GM10847 (cell line): Measurements from ENCODE around the gene RIMBP2.

ENCODE experiments used
- POLR2A ChIP-seq: IDR thresholded peaks from 2 replicates; pipeline ENCODE4 v1.6.1; 2011; ENCODE audit not compliant: insufficient read length; ENCODE audit errors: extremely low read depth

Gene RIMBP2

DNA sequence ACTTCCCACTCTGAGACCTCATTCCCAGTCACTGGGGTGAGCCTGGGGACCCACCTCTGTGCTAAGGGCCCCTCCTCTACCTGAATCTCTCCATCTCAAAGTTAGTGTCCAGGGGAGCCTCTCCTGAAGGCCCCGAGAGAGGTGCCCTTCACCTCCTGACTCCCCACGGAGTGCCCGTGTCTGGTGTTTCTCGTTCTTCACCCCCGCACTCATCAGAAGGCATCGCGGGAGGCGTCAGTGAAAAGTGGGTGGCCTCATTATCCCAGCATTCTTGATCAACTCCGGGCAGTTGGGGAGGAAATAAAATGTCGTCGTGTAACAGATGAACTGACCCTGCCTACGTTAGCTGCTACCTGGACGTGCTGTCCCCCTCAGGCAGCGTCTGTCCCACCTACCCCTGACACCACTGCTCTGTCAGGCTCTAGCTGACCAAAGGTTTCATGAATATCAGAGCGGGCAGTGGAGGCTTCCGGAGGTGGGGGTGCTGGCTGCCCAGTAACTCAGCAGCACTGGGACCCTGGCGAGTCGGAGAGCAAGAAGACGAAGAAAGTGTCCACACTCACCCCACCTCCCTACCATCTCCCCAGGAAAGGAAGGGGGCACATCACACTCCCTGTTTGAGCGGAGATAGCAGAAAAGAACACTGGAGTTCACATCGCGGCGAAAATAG lies 275.6 kb downstream of the RIMBP2 start:
- no peak for TF ChIP-seq POLR2A

DNA sequence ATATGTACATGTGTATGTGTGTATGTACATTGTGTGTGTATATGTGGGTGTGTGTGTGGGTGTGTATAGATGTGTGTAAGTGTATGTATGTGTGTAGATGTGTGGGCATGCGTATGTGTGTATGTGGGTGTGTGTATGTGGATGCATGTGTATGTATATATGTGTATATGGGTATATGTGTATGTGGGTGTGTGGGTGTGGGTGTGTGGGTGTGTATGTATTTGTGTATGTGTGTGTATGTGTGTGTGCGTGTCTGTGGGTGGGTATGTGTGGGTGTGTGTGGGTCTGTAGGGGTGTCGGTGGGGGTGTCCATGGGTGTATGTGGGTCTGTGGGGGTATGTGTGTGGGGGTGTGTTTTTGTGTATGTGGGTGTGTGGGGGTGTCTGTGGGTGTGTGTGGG lies 276.8 kb downstream of the RIMBP2 start:
- no peak for TF ChIP-seq POLR2A

GRCh38 chr12:130438711-130439110 lies 277.4 kb downstream of the RIMBP2 start:
- no peak for TF ChIP-seq POLR2A

DNA sequence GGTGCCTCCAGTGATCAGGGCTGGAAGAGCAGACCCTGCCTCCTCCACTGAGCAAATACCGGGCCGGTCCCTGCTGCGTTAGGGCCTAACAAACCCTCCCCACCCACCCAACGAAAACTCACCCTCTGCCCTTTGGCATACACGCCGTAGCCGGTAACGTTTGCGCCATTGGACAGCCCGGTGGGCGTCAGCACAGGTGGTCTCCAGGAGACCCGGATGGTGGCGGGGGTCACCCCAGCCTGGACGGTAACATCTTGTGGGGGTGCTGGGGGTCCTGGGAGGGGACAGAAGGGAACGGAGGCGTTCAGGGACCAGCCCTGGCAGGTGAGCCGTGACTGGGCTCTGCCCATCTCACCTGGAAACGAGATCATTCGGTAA lies 277.9 kb downstream of the RIMBP2 start:
- no peak for TF ChIP-seq POLR2A

GRCh38 chr12:130437555-130438242 lies 278.4 kb downstream of the RIMBP2 start:
- no peak for TF ChIP-seq POLR2A

- TF ChIP-seq POLR2A, result no peak
These were observed 279.2 kb downstream of the RIMBP2 start for GRCh38 chr12:130436741-130437501.

DNA sequence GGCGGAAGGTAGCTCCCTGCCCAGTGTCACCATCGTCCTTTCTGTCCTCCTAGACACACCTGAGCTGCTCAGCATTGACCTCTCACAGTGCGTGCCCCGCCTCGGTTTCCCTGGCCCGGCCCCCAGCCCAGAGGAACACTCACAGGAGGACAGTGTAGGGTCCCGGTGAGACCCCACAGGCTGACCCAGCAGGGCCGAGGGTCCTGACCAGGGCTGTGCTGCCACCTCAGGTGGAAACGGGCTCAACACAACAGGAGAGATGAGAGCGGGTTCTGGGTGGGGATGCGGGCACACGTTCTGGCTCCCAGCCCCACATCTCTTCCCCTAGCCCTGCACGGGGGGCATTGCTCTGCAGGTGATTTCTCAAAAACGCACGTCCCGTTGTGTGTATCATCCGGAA lies 280.3 kb downstream of the RIMBP2 start:
- TF ChIP-seq POLR2A, result no peak

- no peak for TF ChIP-seq POLR2A
These were observed 280.8 kb downstream of the RIMBP2 start for GRCh38 chr12:130435331-130435730.

DNA sequence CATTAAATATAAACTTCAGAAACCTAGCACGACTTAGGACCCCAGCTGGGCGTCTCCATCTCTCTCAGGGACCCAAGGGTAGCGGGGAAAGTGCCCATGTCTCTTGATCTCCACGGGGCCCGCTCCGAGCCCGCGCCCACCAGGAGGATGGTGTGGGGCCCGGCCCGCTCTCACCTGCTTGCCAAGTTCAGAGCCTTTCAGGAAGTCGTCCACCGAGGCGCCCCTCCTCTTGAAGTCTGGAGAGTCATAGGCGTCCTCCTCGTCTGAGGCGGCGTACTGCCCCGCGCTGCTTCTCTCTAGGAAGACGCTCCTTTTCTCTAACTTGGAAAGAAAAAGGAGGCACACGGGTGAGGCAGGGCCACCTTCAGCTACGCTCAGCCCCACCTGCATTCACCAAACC lies 281.5 kb downstream of the RIMBP2 start:
- no peak for TF ChIP-seq POLR2A

- no peak for TF ChIP-seq POLR2A
These were observed 282.3 kb downstream of the RIMBP2 start for GRCh38 chr12:130433834-130434233.

DNA sequence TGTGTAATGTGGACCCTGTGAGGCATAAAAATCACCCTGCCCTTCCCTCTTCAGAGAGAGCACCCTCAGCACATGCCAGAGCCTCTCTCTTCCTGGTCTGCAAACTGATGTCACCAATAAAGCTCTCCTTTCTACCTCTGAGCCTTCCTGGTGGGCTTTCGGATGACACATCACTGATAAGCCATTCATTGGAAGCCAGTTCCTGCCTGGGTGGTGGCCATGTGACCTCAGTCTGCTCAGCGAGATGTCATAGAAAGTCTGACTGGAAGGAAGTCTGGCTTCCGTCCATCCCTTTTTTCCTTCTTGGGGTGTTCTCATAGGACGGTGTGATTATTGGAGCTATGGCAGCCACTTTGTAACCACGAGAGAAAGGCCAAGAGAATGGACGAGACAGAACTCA lies 282.7 kb downstream of the RIMBP2 start:
- no peak for TF ChIP-seq POLR2A

GRCh38 chr12:130431176-130431575 lies 284.9 kb downstream of the RIMBP2 start:
- TF ChIP-seq POLR2A, result no peak

- no peak for TF ChIP-seq POLR2A
These were observed 286.2 kb downstream of the RIMBP2 start for GRCh38 chr12:130429656-130430505.

DNA sequence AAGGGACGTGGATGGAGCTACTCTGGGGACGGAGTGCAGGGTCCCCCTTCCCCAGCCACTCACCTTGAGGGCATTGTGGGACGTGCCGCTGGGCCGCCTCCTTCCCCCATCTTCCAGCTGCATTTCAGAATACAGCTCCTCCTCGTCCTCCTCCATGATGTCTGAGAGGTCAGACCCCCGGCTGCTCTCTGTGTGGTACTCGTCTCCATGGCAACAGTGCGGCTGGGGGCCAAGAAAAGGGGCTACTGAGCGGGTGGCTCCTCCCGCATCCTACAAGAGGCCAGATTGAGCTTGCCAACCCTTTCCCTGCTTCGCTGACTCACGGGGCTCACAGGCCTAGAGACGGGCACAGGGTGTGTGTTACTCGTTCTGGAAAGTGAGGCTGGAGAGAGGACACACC lies 288.0 kb downstream of the RIMBP2 start:
- TF ChIP-seq POLR2A, result no peak

DNA sequence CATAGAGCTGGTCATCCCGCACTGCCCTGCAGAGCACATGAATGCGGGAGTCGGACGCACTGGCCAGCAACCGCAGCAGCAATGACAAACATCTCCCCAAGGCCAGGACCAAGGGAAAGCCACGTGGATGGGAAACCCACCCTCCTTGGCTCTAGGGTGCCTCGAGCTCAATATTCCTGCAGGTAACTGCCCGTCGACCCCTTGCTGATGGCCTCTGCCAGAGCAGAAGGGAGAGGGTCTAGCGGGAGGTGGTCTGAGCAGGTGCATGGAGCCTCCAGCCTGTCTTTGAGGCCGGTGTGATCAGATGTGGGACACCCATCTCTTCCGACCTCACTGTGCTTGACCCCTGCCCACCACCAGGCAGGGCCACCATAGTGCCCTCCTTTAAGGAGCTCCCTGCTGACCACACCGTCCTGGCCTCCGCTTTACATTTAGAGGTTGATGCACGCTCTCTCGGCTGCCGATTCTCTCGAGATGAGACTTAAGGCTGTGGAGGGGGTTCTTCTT lies 288.7 kb downstream of the RIMBP2 start:
- no peak for TF ChIP-seq POLR2A
